Esophagus muscularis mucosa (tissue), 4 donors: ENCODE data around the gene SLC25A25. TPM values are rescaled to one million over a fixed set of nuclear protein-coding genes. Genes with fewer than 3 reads are reported as not detected.

Experiments used
- DNase-seq: peaks from one replicate; pipeline ENCODE4 v3.0.0-alpha.2; 2017; ENCODE audit errors: extremely low spot score
- H3K27ac ChIP-seq, 4 donors: fragments of 200-600 bp; sonication (generic); replicated peaks in 1 of 4; 1 replicate in 3 of 4; 2 replicates in 1 of 4; pipeline ENCODE4 v1.5.1; 2016 to 2019; ENCODE audit warnings: mild to moderate bottlenecking in 1 of 4
- H3K27me3 ChIP-seq, 4 donors: fragments of 200-600 bp; sonication (generic); one replicate each; pipeline versions ENCODE4 v1.5.1 to v1.6.0; 2016 to 2019
- H3K36me3 ChIP-seq, 4 donors: fragments of 200-600 bp; sonication (generic); one replicate each; pipeline ENCODE4 v1.5.1; 2016 to 2019
- H3K4me1 ChIP-seq, 4 donors: fragments of 200-600 bp; sonication (generic); one replicate each; pipeline ENCODE4 v1.5.1; 2016 to 2019
- H3K4me3 ChIP-seq, 4 donors: fragments of 200-600 bp; sonication (generic); 1 replicate in 2 of 4; 2 replicates in 2 of 4; pipeline ENCODE4 v1.5.1; 2016 to 2019; ENCODE audit warnings: mild to moderate bottlenecking in 4 of 4, moderate library complexity in 1 of 4
- H3K9me3 ChIP-seq, 4 donors: fragments of 200-600 bp; sonication (generic); 1 replicate in 3 of 4; 2 replicates in 1 of 4; pipeline ENCODE4 v1.5.1; 2016 to 2019
- EP300 ChIP-seq: sonication (generic); formaldehyde crosslinking; IDR thresholded peaks from one replicate; pipeline ENCODE4 v1.6.1; 2017; ENCODE audit warnings: antibody characterized with exemption
- POLR2A ChIP-seq: fragments of 450-650 bp; IDR thresholded peaks from one replicate; pipeline ENCODE4 v1.6.1; 2017; ENCODE audit warnings: antibody characterized with exemption, moderate library complexity, mild to moderate bottlenecking, low read depth
- POLR2AphosphoS5 ChIP-seq, 2 donors: sonication (generic); formaldehyde crosslinking; IDR thresholded peaks; one replicate each; pipeline ENCODE4 v1.6.1; 2017; ENCODE audit warnings: antibody characterized with exemption in 2 of 2
- WGBS: methylation state at CpG from one replicate; pipeline ENCODE4 v1.1.5; 2018; 5-methylcytosine and 5-hydroxymethylcytosine counted together
- intact Hi-C: fragments of 100-400 bp; cut with DNase I; formaldehyde crosslinking; loops from one replicate; pipeline ENCODE4 v1.15.1; 2023
- total RNA-seq, 4 donors: library from RNA; depleted of rRNA; stranded (reverse); fragments of >200 nt; gene quantifications; one replicate each; pipeline versions ENCODE4 v1.1.0 to v1.2.1, GENCODE V29; 2016
- TF ChIP-seq, protein P1 (sequence below), 3 experiments: fragments of 200-600 bp in 2 of 3; fragments of 450-650 bp in 1 of 3; sonication (generic) in 2 of 3; IDR thresholded peaks; one replicate each; pipeline ENCODE4 v1.5.1; 2017 to 2019; ENCODE audit warnings: antibody characterized with exemption in 3 of 3, mild to moderate bottlenecking in 2 of 3, moderate library complexity in 1 of 3

SLC25A25 gene
- total RNA-seq, 4 donors from 2014 or later = 14.5 to 140 (median 21.3) TPM

DNA sequence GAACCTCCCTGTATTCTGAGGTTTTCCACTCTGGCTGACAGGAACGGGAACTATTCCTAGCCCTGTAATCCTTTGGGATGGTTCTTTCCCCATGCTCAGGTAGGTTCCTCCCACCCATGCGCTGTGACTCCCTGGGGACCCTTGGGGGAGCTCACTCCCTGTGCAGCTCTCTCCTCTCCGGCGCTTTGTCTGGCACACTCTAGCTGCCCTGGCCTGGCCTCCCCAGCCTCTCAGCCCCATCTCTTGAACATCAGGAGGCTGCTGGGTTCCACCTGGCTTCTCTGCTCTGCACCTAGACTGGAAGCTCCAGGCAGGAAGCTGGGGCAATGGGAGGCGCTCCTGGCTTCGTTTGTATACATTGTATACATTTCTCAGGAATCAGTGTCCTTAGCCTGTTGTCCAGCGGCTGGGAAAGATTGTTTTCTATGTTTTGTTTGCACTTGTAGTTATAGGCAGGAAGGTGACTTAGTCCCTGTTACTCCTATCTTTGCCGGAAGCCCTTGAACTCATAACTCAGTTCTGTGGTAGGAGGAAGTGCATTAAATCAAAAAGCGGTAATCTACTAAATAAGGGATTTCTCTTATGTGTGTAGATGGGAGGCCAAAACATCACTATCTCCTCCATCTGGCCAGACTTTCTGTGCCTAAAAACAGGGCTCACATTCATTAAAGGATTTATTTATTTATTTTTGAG, 20.4 kb downstream of the SLC25A25 start:
- Histone ChIP-seq H3K27me3 (no peaks in the 10 kb centered on the region), H3K9me3 (no peaks in the 10 kb centered on the region), H3K27ac (no peak overlapping the region), H3K36me3 (peaks cover 0 to 7% (median 2%) of the 10 kb centered on the region in 4 donors), H3K4me3 (no peak overlapping the region), H3K4me1 (peaks cover 29 to 53% (median 39%) of the 10 kb centered on the region in 4 donors)
- TF ChIP-seq, protein P1, sequence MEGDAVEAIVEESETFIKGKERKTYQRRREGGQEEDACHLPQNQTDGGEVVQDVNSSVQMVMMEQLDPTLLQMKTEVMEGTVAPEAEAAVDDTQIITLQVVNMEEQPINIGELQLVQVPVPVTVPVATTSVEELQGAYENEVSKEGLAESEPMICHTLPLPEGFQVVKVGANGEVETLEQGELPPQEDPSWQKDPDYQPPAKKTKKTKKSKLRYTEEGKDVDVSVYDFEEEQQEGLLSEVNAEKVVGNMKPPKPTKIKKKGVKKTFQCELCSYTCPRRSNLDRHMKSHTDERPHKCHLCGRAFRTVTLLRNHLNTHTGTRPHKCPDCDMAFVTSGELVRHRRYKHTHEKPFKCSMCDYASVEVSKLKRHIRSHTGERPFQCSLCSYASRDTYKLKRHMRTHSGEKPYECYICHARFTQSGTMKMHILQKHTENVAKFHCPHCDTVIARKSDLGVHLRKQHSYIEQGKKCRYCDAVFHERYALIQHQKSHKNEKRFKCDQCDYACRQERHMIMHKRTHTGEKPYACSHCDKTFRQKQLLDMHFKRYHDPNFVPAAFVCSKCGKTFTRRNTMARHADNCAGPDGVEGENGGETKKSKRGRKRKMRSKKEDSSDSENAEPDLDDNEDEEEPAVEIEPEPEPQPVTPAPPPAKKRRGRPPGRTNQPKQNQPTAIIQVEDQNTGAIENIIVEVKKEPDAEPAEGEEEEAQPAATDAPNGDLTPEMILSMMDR (IDR thresholded peaks at IDR 0.05) = no peak
- TF ChIP-seq POLR2AphosphoS5 (IDR thresholded peaks at IDR 0.05) (no peak), EP300 (no peak), POLR2A (no peak)
- WGBS = 83% methylated on average over 9 of the region's 9 CpGs
- intact Hi-C loops = no loop called here
- DNase-seq = no peak

DNA sequence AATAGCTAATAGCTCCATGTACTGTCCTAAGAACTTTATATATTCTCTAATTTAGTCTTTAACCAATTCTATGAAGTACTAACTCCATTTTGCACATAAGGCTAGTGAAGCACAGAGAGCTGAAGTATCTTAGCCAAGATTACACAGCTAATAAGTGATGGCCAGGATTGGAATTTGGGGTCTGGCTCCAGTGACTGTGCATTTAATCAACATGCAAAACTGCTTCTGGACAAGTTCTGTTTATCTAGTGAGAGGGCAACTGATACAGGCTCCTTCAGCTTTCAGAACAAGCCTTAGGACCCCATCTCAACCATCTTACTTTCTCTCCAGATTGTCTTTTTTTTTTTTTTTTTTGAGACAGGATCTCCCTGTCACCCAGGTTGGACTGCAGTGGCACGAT, 21.3 kb downstream of the SLC25A25 start:
- H3K27ac ChIP-seq = no peak overlapping the region
- 93% methylated on average over 1 of the region's 1 CpG for WGBS

DNA sequence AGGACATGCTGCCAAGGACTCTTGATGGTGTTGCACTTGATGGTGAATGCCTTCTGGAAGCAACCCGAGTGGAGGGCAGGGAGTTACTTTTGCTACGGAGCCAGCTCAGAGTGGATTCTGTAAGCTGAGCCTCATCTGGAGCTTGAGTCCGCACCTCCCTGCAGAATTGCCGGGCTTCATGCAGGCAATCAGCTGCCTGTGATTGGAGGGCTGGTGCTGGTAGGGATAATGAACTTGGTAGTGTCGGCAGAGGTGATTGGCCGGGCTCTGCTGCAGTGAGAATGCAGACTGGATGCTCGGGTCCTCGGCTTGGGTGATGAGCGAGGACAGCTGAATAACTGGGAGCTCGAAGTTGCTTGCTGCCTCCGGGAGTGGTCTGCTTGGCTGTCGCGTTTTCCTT, 23.1 kb downstream of the SLC25A25 start:
- 24% methylated on average over 13 of the region's 13 CpGs for WGBS
- Histone ChIP-seq H3K36me3 (peaks cover 0 to 3% (median 1%) of the 10 kb centered on the region in 4 donors), H3K27me3 (no peaks in the 10 kb centered on the region), H3K4me3 (peak overlapping the region; percentile 15 to 31 (median 24)), H3K27ac (peak overlapping the region; percentile 93 to 97 (median 96)), H3K4me1 (peaks cover 48 to 71% (median 58%) of the 10 kb centered on the region in 4 donors), H3K9me3 (no peaks in the 10 kb centered on the region)
- intact Hi-C loops = loop anchor here (10.0 kb wide), 1 partner anchor 116 kb away; no protein-coding TSS in a partner anchor
- DNase-seq = no peak
- TF ChIP-seq EP300 = no peak
- peak in 1 of 2 donors; percentile 41 for TF ChIP-seq POLR2AphosphoS5 (IDR thresholded peaks at IDR 0.05)

More for the DNA sequence above, 21.3 kb downstream of the SLC25A25 start:
- intact Hi-C loops = no loop called here
- Histone ChIP-seq H3K27me3 (no peaks in the 10 kb centered on the region), H3K4me3 (no peak overlapping the region), H3K36me3 (peaks cover 0 to 7% (median 2%) of the 10 kb centered on the region in 4 donors), H3K4me1 (peaks cover 36 to 55% (median 43%) of the 10 kb centered on the region in 4 donors), H3K9me3 (no peaks in the 10 kb centered on the region)
- TF ChIP-seq, protein P1 (IDR thresholded peaks at IDR 0.05) = no peak
- TF ChIP-seq POLR2AphosphoS5 (IDR thresholded peaks at IDR 0.05) (no peak), EP300 (no peak), POLR2A (no peak)
- DNase-seq = no peak

DNA sequence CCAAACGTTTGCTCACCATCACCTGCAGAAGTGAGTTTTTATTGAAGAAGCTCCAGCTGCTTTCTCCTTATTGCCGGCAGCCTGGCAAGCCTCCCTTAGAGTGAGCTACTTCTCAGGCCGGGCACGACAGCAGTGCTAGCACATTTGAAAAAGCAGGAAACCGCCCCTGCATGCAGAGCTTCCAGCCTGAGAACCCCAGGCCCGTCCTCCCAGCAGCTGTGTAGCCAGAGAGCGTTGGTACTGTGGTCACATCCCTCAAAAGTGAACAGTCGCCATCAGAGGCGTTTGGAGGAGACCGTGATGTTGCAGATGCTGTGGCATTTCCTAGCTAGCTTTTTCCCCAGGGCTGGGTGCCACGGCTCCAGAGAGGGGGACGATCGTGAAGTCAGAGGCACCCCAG, 23.5 kb downstream of the SLC25A25 start:
- peak overlapping the region; percentile 93 to 97 (median 96) for H3K27ac ChIP-seq
- H3K9me3 ChIP-seq = no peaks in the 10 kb centered on the region
- 36% methylated on average over 9 of the region's 13 CpGs for WGBS
- peaks cover 49 to 76% (median 60%) of the 10 kb centered on the region in 4 donors for H3K4me1 ChIP-seq
- H3K36me3 ChIP-seq = peaks cover 0 to 3% (median under 1%) of the 10 kb centered on the region in 4 donors
- H3K4me3 ChIP-seq = peak overlapping the region; percentile 15 to 31 (median 24)
- intact Hi-C loops = loop anchor here (10.0 kb wide), 1 partner anchor 117 kb away; no protein-coding TSS in a partner anchor
- TF ChIP-seq, protein P1 (IDR thresholded peaks at IDR 0.05) = no peak
- TF ChIP-seq POLR2A = no peak
- TF ChIP-seq POLR2AphosphoS5 (IDR thresholded peaks at IDR 0.05) = no peak
- TF ChIP-seq EP300 = no peak
- no peaks in the 10 kb centered on the region for H3K27me3 ChIP-seq
- DNase-seq = no peak

DNA sequence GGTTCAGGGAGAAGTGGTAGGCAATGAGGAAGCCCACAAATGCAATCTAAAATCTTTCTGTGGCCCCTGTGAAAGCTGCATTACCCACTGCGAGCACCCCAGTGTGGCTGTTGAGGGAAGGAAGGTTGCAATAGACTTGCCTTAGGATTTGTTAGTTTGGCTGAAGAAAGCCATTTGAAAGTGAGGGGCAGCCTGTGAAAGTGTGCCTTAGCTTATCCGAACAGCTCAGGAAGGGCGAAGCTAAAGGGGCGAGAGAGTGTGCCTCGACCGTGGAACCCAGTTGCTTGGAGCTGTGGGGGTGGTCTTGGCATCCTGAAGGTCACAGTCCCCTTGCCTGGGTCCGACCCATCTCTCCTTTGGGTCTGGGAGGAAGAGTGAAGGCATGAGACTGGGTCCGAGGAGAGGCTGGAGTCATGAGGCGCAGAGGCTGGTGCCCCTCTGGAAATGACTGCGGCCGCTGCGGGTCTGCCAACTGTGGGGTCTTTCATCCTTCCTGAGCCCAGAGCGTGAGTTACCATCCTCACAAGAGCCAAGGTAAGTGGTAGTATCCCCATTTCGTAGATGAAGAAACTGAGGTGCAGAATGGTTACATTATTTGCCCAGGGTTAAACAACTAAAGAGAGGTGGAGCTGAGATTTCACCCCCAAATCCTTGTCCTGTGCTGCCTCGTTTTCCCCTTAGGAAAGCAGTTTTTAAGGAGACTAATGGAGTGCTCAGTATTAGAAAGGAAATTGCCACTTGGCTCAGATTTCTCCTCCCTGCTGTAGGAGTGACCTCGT, 24.4 kb downstream of the SLC25A25 start:
- H3K36me3 ChIP-seq = no peaks in the 10 kb centered on the region
- no peaks in the 10 kb centered on the region for H3K27me3 ChIP-seq
- peaks cover 52 to 83% (median 66%) of the 10 kb centered on the region in 4 donors for H3K4me1 ChIP-seq
- DNase-seq = no peak
- H3K4me3 ChIP-seq = peak overlapping the region in 1 of 4 donors; percentile 19
- intact Hi-C loops = loop anchor here (10.0 kb wide), 1 partner anchor 118 kb away; no protein-coding TSS in a partner anchor
- 80% methylated on average over 16 of the region's 16 CpGs for WGBS
- TF ChIP-seq POLR2A = no peak
- no peak for TF ChIP-seq EP300
- peak overlapping the region; percentile 93 to 97 (median 96) for H3K27ac ChIP-seq
- H3K9me3 ChIP-seq = no peaks in the 10 kb centered on the region
